GM18502 (cell line): ENCODE measurements around the gene ZNF765.
"Not testable (repeated sequence)": the region's sequence is repeated elsewhere in the genome, so short reads cannot be mapped to it uniquely, and the experiment has no call there.

Experiments
- ATAC-seq: cut with Tn5 transposase; IDR thresholded peaks from one replicate; pipeline ENCODE4 v1.9.1; 2021; ENCODE audit warnings: mild to moderate bottlenecking; ENCODE audit not compliant: unreplicated experiment, poor library complexity

The ZNF765 gene

GRCh38 chr19:53420520-53421315, 25.8 kb downstream of the ZNF765 start:
- not testable (repeated sequence) for ATAC-seq

GRCh38 chr19:53422551-53422950, 27.6 kb downstream of the ZNF765 start:
- no peak for ATAC-seq

- not testable (repeated sequence) for ATAC-seq
These were observed 28.1 kb downstream of the ZNF765 start for GRCh38 chr19:53423074-53423473.

GRCh38 chr19:53423680-53424079, 28.7 kb downstream of the ZNF765 start:
- ATAC-seq: not testable (repeated sequence)

- ATAC-seq: no peak
These were observed 30.1 kb downstream of the ZNF765 start for GRCh38 chr19:53424968-53425597.

GRCh38 chr19:53431399-53432087, 36.6 kb downstream of the ZNF765 start, which contains the start of gene ZNF761:
TSS of gene ZNF761 (plus strand) at chr19:53431984. CDS start at chr19:53447269, 15,285 bp downstream.
- peak; percentile 97 for ATAC-seq

- peak; percentile 42 for ATAC-seq
These were observed 37.2 kb downstream of the ZNF765 start for GRCh38 chr19:53432088-53432661.

- not testable (repeated sequence) for ATAC-seq
These were observed 48.9 kb downstream of the ZNF765 start for GRCh38 chr19:53443809-53444208.

GRCh38 chr19:53447196-53447595, 52.2 kb downstream of the ZNF765 start:
- not testable (repeated sequence) for ATAC-seq

- no peak for ATAC-seq
These were observed 60.9 kb downstream of the ZNF765 start for GRCh38 chr19:53455828-53456227.

GRCh38 chr19:53460131-53460721, 65.3 kb downstream of the ZNF765 start:
- not testable (repeated sequence) for ATAC-seq

GRCh38 chr19:53461866-53462265, 66.9 kb downstream of the ZNF765 start:
- no peak for ATAC-seq

- no peak for ATAC-seq
These were observed 67.9 kb downstream of the ZNF765 start for GRCh38 chr19:53462861-53463260.

GRCh38 chr19:53463263-53463662, 68.3 kb downstream of the ZNF765 start:
- no peak for ATAC-seq

GRCh38 chr19:53466726-53467484, 72.0 kb downstream of the ZNF765 start:
- peak; percentile 17 for ATAC-seq

- peak; percentile 96 for ATAC-seq
These were observed 72.7 kb downstream of the ZNF765 start, which contains the start of gene ZNF813 for GRCh38 chr19:53467485-53468262. TSS of gene ZNF813 (plus strand) at chr19:53467733. CDS start at chr19:53483823, 16,090 bp downstream.

GRCh38 chr19:53468628-53469027, 73.7 kb downstream of the ZNF765 start:
- not testable (repeated sequence) for ATAC-seq

- ATAC-seq: no peak
These were observed 77.0 kb downstream of the ZNF765 start for GRCh38 chr19:53471916-53472315.

- not testable (repeated sequence) for ATAC-seq
These were observed 79.9 kb downstream of the ZNF765 start for GRCh38 chr19:53474832-53475231.
